Measurements from ENCODE around the gene TTC7B. TPM values are rescaled to one million over a fixed set of nuclear protein-coding genes. Genes with fewer than 3 reads are reported as not detected.

TTC7B gene
- total RNA-seq, 1 experiment from 2014 or later, result 70.6 TPM

- no peak for DNase-seq (ENCODE audit: low read depth, low spot score)
- Histone ChIP-seq H3K9me3 (ENCODE audit: control insufficient read depth in 1 of 2, insufficient read depth in 1 of 2, low read depth in 1 of 2, low read length in 2 of 2) (no peaks in the 10 kb centered on the region), H3K4me2 (ENCODE audit: low read length) (no peak overlapping the region), H3K9me2 (ENCODE audit: insufficient read depth) (no peaks in the 10 kb centered on the region), H3K79me2 (ENCODE audit: insufficient read depth, low read length) (no peaks in the 10 kb centered on the region), H3K4me1 (ENCODE audit: control insufficient read depth in 1 of 2, insufficient read depth in 2 of 2, low read length in 2 of 2) (peaks cover 2 to 8% of the 10 kb centered on the region in 2 experiments; a peak in 2 of 4 replicates), H3K27me3 (ENCODE audit: insufficient read depth, low read length) (no peaks in the 10 kb centered on the region), H2AFZ (ENCODE audit: low read depth, low read length, poor library complexity, severe bottlenecking) (no peak overlapping the region), H3K4me3 (replicated peaks in 1 of 2; ENCODE audit: low read depth in 1 of 2, low read length in 2 of 2) (no peak overlapping the region), H3K36me3 (ENCODE audit: control insufficient read depth in 1 of 2, insufficient read depth in 2 of 2, low read length in 2 of 2) (no peaks in the 10 kb centered on the region), H3K27ac (ENCODE audit: low read depth, low read length) (no peak overlapping the region), H4K20me1 (ENCODE audit: insufficient read depth) (no peaks in the 10 kb centered on the region; the same call in 1 of the 2 replicates), H3K9ac (ENCODE audit: low read length) (no peak overlapping the region)
- TF ChIP-seq EZH2phosphoT487 (IDR thresholded peaks at IDR 0.05; ENCODE audit: borderline replicate concordance), result no peak
- TF ChIP-seq JUND (IDR thresholded peaks at IDR 0.05), result no peak
- no peak for TF ChIP-seq ATF3 (IDR thresholded peaks at IDR 0.05)
- no peak for TF ChIP-seq YY1 (IDR thresholded peaks at IDR 0.05; ENCODE audit: extremely low read depth, insufficient replicate concordance, low read depth, low read length)
- no peak for TF ChIP-seq EZH2 (IDR thresholded peaks at IDR 0.05)
- TF ChIP-seq REST (IDR thresholded peaks at IDR 0.05; ENCODE audit: low read depth), result no peak
- no peak for TF ChIP-seq POLR2AphosphoS5 (IDR thresholded peaks at IDR 0.05; ENCODE audit: low read depth, low read length)
- no peak for TF ChIP-seq POLR2A (IDR thresholded peaks at IDR 0.05; ENCODE audit: borderline replicate concordance, extremely low read depth, insufficient read depth, insufficient read length)
- TF ChIP-seq ZNF274 (IDR thresholded peaks at IDR 0.05; ENCODE audit: low read depth, low read length), result no peak
- TF ChIP-seq CTCF (IDR thresholded peaks at IDR 0.05 in 2 of 3, conservative IDR thresholded peaks at IDR 0.05 in 1 of 3; ENCODE audit: borderline replicate concordance in 1 of 3, insufficient read depth in 1 of 3, low read depth in 2 of 3, low read length in 2 of 3), result no peak
- TF ChIP-seq ELF1 (IDR thresholded peaks at IDR 0.05; ENCODE audit: borderline replicate concordance, low read depth), result no peak
- no TSS peak for BruUV-seq (replicated peaks)
- CTCF ChIA-PET, result interaction anchor here (0.7 to 3.3 kb wide), 12 partner anchors 16 to 724 kb away, joined by 3 to 32 read pairs (median 5); partner anchors contain the start of gene CALM1
- intact Hi-C loops (cut with micrococcal nuclease), result loop anchor here (1.0 to 5.0 kb wide), 3 partner anchors 180 to 396 kb away; no protein-coding TSS in a partner anchor
- POLR2A ChIA-PET, result interaction anchor here (0.8 kb wide), 1 partner anchor 298 kb away, joined by 3 read pairs; no protein-coding TSS in a partner anchor
- 0 out of 2 replicates have a peak, but pooled peaks have one; percentile 7 for ATAC-seq
- RAD21 ChIA-PET (ENCODE audit: low non-redundant PET in 1 of 2, low total read pairs in 2 of 2, uncharacterized antibody in 2 of 2, unreplicated experiment in 2 of 2), result no interaction called here
Observed at GRCh38 chr14:90697132-90697531, 119.1 kb downstream of the TTC7B start.
